Dermis blood vessel endothelial cell (primary cell): ENCODE data around the gene CAMTA1. TPM values are rescaled to one million over a fixed set of nuclear protein-coding genes. Genes with fewer than 3 reads are reported as not detected.

Experiments used
- DNase-seq: peaks from one replicate; pipeline ENCODE4 v3.0.0; 2010
- total RNA-seq: library from RNA; depleted of rRNA; stranded (reverse); fragments of >200 nt; gene quantifications from 2 replicates; pipeline ENCODE4 v1.2.3, GENCODE V29; 2014

The CAMTA1 gene
- total RNA-seq, 1 donor from 2014 or later, result 58.4 TPM

GRCh38 chr1:6777813-6778212, 7.4 kb upstream of the CAMTA1 start:
- DNase-seq, result no peak

GRCh38 chr1:6779089-6779805, 6.0 kb upstream of the CAMTA1 start:
- no peak for DNase-seq

- DNase-seq, result no peak
Measured at GRCh38 chr1:6782151-6782550, 3.1 kb upstream of the CAMTA1 start.

DNA sequence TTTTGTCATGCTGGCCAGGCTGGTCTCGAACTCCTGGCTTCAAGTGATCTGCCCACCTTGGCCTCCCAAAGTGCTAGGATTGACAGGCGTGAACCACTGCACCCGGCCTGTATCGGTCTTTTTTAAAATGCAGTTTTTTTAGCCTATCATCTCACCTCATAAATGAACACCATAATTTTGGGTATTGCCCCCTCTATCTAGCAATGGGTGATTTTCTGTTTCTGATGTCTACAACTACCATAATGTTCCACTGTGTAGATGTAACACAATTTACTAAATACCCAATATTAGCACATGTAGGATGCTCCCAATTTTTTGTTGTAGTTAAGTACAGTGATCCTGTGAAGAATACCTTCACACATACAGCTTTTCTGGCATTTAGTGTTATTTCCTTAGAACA, 2.0 kb upstream of the CAMTA1 start:
- DNase-seq, result no peak

- DNase-seq, result no peak
Measured at GRCh38 chr1:6783936-6784559, 1.2 kb upstream of the CAMTA1 start.

DNA sequence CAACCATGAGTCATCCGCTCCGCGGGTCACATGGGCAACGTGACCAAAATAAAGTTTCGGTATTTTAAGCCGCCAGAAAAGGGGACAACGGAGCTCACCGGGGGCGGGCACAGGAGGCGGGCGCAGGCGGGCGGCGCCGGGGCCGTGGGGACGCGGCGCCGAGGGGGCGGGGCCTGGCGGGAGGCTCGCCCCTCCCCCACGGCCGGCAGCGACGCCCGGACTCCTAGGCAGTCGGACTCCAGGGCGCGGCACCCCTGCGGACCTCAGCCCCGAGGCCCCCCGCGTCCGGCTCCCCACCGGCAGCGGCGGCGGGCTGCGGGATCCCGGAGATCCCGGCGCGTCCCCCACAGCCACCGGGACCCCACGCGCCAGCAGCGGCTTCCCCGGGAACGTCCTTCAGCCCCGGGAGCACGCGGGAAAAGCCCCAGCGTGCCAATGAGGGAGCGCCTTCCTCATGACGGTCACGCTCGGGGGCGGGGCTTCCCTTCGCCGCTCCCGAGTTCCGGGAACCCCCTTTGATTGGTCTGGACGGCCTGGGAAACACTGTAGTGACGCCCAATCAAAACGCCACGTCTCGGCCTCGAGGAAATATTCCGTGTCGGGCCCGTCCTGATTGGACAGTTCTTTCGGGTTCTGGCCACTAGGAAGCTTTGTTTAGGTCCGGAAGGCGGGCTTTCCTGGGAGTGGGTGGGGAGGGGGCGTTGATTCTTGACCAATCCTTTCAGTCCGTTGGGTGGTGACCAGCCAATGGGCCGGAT, 515 bp upstream of the CAMTA1 start:
- peak; percentile 100 for DNase-seq

DNA sequence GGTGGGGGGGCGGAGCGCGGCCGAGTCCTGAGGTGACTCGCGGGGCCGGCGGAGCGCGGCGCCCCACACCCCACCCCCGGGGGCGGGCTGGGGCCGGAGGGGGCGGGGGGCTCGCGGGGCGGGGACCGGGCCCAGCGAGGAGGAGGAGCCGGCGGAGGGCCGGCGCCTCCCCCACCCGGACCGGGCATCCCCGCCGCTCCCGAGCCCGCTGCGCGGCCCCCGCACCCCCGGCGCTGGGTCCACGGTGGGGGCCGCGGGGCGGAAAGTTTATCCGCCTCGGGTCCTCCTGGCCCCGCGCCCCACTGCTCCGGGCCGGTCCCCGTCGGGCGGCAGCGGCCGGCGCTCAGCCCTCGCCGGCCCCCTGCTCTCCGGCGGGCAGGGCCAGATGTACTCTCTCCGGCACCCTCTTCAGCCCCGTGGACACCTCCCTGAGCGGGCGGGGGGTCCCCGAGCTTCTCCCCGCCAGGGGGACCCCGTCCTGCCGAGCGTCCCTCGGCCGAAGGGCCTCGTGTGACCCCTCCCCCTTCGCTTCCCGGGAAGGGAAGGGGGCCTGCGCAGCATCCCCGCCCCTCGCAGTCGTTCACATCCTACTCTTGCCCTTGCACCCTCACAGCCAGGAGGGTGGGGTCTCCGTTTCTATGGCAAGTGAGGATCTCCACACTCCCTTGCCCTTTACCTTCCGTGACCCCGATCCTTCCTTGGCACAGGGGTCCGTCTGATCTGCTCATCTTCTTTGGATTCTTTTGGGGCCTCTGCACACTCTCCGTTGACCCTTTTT, 663 bp downstream of the CAMTA1 start:
- peak; percentile 50 for DNase-seq

- DNase-seq, result peak; percentile 30
Measured at GRCh38 chr1:6788946-6789345, 3.7 kb downstream of the CAMTA1 start.

DNA sequence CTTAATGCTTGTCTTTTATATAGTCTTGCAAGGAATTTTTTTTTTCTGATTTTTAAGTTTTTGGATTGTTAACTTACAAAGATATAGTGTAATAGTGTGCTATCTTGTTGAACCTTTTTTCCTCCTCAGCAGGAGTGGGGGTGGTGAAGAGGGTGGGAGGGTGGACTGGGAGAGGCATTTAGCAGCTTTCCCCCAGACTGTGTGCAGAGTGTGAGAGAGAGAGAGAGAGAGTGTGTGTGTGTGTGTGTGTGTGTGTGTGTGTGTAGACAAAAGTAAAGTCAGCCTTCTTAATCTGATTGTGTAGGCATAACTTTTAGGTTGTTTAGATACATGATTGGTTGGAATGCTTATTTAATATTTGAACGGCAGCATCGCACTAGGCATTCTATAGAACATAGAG, 4.9 kb downstream of the CAMTA1 start:
- DNase-seq, result no peak

GRCh38 chr1:6794164-6794563, 8.9 kb downstream of the CAMTA1 start:
- peak; percentile 73 for DNase-seq

DNA sequence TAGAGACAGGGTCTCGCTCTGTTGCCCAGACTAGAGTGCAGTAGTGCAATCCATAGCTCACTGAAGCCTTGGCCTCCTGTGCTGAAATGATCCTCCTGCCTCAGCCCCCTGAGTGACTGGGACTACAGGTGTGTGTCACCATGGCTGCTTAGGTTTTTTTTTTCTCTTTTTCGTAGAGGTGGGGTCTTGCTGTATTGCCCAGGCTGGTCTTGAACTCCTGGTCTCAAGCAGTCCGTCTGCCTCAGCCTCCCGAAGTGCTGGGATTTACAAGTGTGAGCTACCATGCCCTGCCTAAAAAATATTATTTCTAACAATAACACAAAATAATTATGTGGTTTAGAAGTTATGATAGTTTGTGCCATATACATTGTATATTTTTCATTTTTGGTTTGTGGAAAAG, 9.9 kb downstream of the CAMTA1 start:
- DNase-seq, result no peak

DNA sequence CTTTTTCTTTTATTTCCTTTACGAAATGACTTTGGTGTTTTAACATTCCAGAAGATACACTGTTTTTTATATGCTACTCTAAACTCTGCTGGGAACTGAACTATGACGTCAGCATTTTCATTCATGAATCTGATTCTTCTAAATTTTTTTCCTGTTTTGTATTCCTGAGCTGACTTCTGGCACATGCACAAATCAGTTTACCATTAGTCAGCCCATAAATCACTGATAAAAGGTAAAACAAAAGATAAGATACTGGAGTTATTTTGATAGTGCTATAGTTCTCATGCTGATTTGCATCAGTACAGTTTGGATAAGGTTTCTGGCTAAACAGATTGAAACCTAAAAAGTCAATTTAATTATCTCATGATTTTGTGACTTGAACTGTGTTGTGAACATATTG, 10.4 kb downstream of the CAMTA1 start:
- peak; percentile 81 for DNase-seq

DNA sequence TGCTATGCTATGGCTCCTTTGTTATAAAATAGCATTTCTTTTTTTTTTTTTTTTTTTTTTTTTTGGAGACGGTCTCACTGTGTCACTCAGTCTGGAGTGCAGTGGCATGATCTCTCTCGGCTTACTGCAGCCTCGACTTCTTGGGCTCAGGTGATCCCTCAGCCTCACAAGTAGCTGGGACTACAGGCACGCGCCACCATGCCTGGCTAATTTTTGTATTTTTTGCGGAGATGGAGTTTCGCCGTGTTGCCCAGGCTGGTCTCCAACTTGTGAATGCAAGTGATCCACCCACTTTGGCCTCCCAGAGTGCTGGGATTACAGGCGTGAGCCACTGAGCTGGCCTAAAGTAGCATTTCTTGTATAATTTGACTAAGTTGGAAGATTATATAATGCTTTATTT, 10.8 kb downstream of the CAMTA1 start:
- no peak for DNase-seq

GRCh38 chr1:6799499-6799898, 14.2 kb downstream of the CAMTA1 start:
- peak; percentile 40 for DNase-seq

GRCh38 chr1:6800745-6801144, 15.5 kb downstream of the CAMTA1 start:
- DNase-seq, result peak; percentile 38

- DNase-seq, result no peak
Measured at GRCh38 chr1:6801199-6801598, 15.9 kb downstream of the CAMTA1 start.

DNA sequence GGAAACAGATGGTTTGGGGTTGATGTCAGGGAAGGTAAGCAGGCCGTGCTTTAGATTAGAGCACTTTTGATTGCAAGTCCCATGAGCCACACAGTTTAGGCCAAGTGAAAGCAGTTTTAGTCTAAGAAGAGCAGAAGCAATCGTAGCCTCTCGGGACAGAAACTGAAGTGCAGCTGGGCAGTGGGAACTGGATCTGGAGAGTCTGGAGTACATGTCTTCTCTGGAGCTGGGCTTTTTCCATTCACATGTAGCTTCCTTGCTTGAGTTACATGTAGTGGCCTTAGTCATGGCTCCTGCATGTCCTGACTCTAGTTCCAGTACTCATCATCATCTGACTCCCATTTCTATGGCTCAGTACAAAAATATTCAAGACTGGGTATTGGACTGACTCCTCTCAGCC, 16.7 kb downstream of the CAMTA1 start:
- no peak for DNase-seq

GRCh38 chr1:6802454-6802853, 17.2 kb downstream of the CAMTA1 start:
- no peak for DNase-seq

GRCh38 chr1:6802893-6803292, 17.6 kb downstream of the CAMTA1 start:
- DNase-seq, result no peak

DNA sequence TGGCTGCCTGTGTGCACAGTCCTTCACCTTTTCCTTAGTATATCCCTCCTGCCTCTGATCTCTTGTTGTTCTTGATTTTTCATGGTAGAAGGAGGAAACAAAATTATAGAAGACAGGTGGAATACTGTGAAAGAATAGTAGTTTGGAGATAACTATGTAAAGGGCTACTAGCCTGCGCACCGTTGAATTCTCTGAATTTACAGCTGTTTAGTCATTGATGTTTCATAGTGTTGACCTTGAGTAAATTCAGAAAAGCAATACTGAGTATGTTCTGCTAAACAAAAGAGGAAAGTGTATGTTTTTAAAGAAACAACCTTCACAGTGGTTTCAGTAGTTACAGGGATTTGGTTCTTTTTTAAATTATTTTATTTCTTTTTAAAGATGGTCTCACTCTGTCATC, 18.1 kb downstream of the CAMTA1 start:
- no peak for DNase-seq

- peak; percentile 66 for DNase-seq
Measured at GRCh38 chr1:6805004-6805416, 19.8 kb downstream of the CAMTA1 start.

DNA sequence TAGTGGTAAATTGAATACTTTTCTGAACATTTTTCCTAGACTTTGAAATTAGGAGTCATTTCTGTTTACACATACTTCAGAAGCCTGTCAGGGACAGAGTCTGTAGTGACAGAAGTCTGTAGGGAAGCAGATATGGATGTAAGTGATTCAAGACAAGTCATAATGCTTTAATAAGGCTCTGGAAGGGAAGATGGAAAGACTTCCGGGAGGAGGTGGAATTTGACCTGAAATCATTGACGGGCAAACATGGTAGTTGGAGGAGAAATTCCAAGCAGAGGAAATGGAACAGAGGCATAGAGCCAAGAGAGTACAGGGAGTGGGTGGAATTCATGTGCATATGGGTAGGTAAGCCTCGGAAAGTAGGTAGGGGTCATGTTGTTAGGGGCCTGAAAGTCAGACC, 22.5 kb downstream of the CAMTA1 start:
- DNase-seq, result no peak

- no peak for DNase-seq
Measured at GRCh38 chr1:6809461-6809860, 24.2 kb downstream of the CAMTA1 start.
